Coronary artery (tissue), 2 donors: ENCODE measurements around the gene TMEM108.

Experiments used
- DNase-seq: peaks from one replicate; pipeline ENCODE4 v3.0.0-alpha.2; 2017; ENCODE audit warnings: low spot score
- H3K27ac ChIP-seq, 2 donors: fragments of 200-600 bp; sonication (generic); one replicate each; pipeline ENCODE4 v1.5.1; 2016 to 2019
- H3K4me3 ChIP-seq: fragments of 200-600 bp; sonication (generic); 2 replicates; pipeline ENCODE4 v1.5.1; 2016; ENCODE audit warnings: mild to moderate bottlenecking, moderate library complexity
- TF ChIP-seq, protein P1 (sequence below): fragments of 200-600 bp; sonication (generic); IDR thresholded peaks from one replicate; pipeline ENCODE4 v1.5.1; 2019; ENCODE audit warnings: antibody characterized with exemption

TMEM108 gene

DNA sequence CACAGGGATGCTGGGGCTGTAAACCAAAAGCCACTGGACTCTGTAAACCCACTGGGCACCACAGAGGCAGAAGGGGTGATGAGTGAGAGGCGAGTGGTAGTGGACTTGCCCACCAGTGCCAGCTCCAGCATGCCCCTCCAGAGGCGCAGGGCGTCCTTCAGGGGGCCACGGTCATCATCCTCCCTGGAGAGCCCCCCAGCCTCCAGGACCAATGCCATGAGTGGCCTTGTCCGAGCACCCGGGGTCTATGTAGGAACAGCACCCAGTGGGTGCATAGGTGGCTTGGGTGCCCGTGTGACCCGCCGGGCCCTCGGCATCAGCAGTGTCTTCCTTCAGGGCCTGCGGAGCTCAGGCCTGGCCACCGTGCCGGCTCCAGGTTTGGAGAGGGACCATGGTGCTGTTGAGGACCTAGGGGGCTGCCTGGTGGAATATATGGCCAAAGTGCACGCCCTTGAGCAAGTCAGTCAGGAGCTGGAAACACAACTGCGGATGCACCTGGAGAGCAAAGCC is 361.9 kb downstream of the TMEM108 start, which contains the start of gene BFSP2:
Gene BFSP2, plus strand, starts transcription at position 51 of the 510 bp plus-strand sequence. Its CDS starts 28 bp downstream, at position 79.
- Histone ChIP-seq H3K4me3 (no peak within 1 kb of the TSS), H3K27ac (no peak within 1 kb of the TSS)
- DNase-seq = no peak
- TF ChIP-seq, protein P1, sequence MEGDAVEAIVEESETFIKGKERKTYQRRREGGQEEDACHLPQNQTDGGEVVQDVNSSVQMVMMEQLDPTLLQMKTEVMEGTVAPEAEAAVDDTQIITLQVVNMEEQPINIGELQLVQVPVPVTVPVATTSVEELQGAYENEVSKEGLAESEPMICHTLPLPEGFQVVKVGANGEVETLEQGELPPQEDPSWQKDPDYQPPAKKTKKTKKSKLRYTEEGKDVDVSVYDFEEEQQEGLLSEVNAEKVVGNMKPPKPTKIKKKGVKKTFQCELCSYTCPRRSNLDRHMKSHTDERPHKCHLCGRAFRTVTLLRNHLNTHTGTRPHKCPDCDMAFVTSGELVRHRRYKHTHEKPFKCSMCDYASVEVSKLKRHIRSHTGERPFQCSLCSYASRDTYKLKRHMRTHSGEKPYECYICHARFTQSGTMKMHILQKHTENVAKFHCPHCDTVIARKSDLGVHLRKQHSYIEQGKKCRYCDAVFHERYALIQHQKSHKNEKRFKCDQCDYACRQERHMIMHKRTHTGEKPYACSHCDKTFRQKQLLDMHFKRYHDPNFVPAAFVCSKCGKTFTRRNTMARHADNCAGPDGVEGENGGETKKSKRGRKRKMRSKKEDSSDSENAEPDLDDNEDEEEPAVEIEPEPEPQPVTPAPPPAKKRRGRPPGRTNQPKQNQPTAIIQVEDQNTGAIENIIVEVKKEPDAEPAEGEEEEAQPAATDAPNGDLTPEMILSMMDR = no peak

DNA sequence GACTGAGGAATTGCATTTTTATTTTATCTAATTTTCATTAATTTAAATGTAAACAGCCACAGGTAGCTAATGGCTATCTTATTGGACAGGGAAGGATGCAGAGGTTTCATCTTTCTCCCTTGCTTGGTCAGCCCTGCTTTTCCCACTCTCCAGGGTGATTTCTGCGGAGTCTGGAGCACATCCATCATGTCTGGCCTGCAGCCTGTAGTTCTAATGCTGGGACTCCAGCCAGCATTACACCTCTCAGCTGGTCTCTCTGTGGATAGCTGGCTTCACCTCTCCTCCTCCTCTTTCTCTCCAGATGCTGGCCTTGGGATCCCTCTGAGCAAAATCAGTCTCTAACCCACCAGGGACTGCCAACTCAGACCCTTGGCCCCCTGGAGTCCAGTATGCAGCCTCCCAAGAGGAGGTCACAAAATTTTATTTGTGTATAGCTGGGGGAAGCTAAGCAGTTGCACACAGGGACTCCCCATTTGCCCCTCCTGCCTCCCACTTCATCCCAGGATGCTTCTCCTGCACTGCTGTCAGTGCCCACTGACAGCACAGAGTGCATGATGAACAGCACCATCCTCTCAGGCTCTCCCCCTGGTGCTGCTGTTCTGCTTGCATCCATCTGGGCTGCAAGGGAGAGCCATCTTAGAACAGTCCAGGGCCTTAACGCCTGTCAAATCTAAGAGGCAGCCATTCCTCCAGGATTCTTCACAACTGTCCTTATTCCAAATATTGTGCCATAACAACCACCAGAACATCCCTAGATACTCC is 363.4 kb downstream of the TMEM108 start:
- Histone ChIP-seq H3K27ac (no peak overlapping the region), H3K4me3 (no peak overlapping the region)
- TF ChIP-seq, protein P1 = no peak
- DNase-seq = no peak

- TF ChIP-seq, protein P1 = no peak
- Histone ChIP-seq H3K27ac (no peak overlapping the region), H3K4me3 (no peak overlapping the region)
- DNase-seq = no peak
These were observed 366.7 kb downstream of the TMEM108 start for GRCh38 chr3:133404920-133405319.

- TF ChIP-seq, protein P1 = no peak
- DNase-seq = no peak
- Histone ChIP-seq H3K4me3 (no peak overlapping the region), H3K27ac (no peak overlapping the region)
These were observed 370.2 kb downstream of the TMEM108 start for GRCh38 chr3:133408366-133408765.

- no peak overlapping the region for H3K4me3 ChIP-seq
- no peak for DNase-seq
- H3K27ac ChIP-seq = no peak overlapping the region
- TF ChIP-seq, protein P1 = no peak
These were observed 370.8 kb downstream of the TMEM108 start for GRCh38 chr3:133408961-133409360.

DNA sequence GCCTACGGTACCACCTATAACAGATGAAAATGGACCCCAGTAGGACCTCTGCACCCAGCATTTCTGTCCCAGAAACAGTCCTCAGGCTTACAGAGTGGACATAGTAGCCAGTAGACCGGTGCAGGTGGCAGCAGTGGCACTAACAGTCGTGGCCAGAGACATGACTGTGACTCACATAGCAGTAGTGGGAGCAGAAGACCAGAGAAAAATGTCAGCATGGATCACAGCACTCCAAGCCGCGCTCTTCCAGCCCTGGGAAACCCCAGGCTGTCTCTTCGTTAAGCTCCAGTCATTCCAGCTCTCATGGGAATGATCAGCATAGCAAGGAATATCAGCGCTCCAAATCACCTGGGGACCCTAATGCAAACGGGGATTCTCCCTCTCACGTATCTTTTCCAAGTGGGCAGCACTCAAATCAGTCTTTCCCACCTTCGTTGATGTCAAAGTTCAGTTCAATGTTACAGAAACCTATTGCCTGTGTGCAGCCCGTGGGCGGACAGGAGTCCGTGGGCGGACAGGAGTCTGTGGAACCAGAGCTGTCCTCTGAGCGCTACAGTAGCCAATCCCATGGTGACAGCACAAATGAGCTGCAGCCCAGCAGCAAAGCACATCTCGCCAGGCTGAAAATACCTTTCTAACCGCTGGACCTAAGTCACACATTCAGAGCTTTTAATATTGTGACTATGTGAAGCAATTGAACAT is 372.2 kb downstream of the TMEM108 start:
- TF ChIP-seq, protein P1 = no peak
- Histone ChIP-seq H3K4me3 (no peak overlapping the region), H3K27ac (no peak overlapping the region)
- DNase-seq = no peak
